ENCODE data around the gene LATS2. TPM values are rescaled to one million over a fixed set of nuclear protein-coding genes. Genes with fewer than 3 reads are reported as not detected.

The LATS2 gene
- total RNA-seq (2014; rRNA removed; shearing (Covaris generic); ENCODE audit: low replicate concordance) = not detected in 2 replicates

DNA sequence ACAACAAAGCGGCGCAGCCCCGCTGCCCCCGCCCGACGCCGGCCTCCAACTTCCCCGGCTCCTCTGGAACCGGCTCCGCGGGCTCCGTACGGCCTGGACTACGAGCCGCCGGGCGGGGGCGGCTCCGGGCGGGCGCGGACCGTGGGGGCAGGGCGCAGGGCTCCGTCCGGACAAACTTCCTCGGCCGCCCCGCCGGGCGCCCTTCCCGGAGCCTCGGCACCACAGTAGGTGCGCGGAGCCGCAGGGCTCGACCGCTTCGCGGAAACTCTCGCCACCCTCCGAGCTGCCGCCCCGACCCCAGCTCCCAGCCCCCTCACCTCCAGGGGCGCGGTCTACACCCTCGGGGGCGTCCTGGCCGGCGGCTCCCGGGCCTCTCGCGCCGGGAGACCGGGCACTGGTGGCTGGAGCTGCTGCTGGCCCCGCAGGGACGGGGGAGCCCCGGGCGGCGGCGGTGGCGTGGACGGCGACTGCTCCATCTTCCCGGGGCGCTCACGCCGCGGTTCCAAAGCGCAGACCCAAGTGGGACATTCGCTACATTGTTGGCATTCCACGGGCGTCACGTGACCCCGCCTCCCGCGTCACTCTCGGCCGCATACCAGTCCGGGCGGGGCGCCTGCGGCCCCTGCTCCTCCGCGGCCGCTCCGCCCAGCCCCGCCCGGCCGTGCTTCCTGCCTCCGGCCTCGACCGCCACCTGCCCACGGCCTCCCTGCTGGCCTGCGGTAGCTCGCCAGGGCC, at the start of gene LATS2:
TSS of gene LATS2 (minus strand) at position 558 of the 735 bp plus-strand sequence. CDS start 15,560 bp downstream, outside the sequence.
- H3K4me2 ChIP-seq (ENCODE audit: low read depth, low read length, poor library complexity, severe bottlenecking) = no peak within 1 kb of the TSS
- no peaks in the 10 kb centered on the region for H3K9me3 ChIP-seq (ENCODE audit: low read length)
- H3K27me3 ChIP-seq (ENCODE audit: low read length) = no peaks in the 10 kb centered on the region
- DNase-seq = no peak
- H3K9me2 ChIP-seq (replicated peaks; ENCODE audit: insufficient read depth, low read length) = no peaks in the 10 kb centered on the region
- H3K36me3 ChIP-seq (ENCODE audit: insufficient read depth, low read length) = no peaks in the 10 kb centered on the region
- no peak within 1 kb of the TSS for H2AFZ ChIP-seq (ENCODE audit: low read length)
- no peaks in the 10 kb centered on the region for H3K4me1 ChIP-seq (ENCODE audit: low read length)
- H3K4me3 ChIP-seq (ENCODE audit: low read length) = no peak within 1 kb of the TSS
- H4K20me1 ChIP-seq (ENCODE audit: insufficient read depth, low read depth, low read length) = no peaks in the 10 kb centered on the region
- H3K9ac ChIP-seq (ENCODE audit: low read length) = no peak within 1 kb of the TSS
- no peaks in the 10 kb centered on the region for H3K79me2 ChIP-seq (ENCODE audit: low read length)
- H3K27ac ChIP-seq (ENCODE audit: low read length) = no peak within 1 kb of the TSS

DNA sequence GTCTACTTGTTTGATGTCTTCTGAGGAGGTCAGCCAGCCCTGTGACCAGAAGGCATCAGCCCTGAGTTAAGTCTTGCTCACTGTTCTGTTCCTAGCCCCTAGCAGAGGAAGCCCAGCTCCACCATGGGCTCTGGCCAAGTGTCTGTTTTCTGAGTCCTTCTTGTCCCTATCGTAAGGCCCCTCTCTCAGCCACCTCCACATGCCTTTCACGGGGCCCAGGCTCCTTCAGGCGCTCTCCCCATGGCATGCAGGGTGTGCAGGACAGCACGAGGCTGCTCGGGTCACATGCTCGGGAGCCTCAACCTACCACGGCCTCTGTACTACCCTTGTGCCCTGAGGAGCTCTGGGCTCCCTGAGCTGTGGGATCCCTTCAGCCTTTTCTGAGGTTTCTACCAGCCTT, 47.8 kb upstream of the LATS2 start:
- Histone ChIP-seq H3K4me2 (ENCODE audit: low read depth, low read length, poor library complexity, severe bottlenecking) (no peak overlapping the region), H4K20me1 (ENCODE audit: insufficient read depth, low read depth, low read length) (no peaks in the 10 kb centered on the region), H3K79me2 (ENCODE audit: low read length) (no peaks in the 10 kb centered on the region), H3K9ac (ENCODE audit: low read length) (no peak overlapping the region), H3K4me1 (ENCODE audit: low read length) (no peaks in the 10 kb centered on the region), H3K27me3 (ENCODE audit: low read length) (no peaks in the 10 kb centered on the region), H3K36me3 (ENCODE audit: insufficient read depth, low read length) (no peaks in the 10 kb centered on the region), H3K27ac (ENCODE audit: low read length) (no peak overlapping the region), H3K4me3 (ENCODE audit: low read length) (no peak overlapping the region), H2AFZ (ENCODE audit: low read length) (no peak overlapping the region), H3K9me2 (replicated peaks; ENCODE audit: insufficient read depth, low read length) (no peaks in the 10 kb centered on the region), H3K9me3 (ENCODE audit: low read length) (no peaks in the 10 kb centered on the region)
- DNase-seq = no peak

DNA sequence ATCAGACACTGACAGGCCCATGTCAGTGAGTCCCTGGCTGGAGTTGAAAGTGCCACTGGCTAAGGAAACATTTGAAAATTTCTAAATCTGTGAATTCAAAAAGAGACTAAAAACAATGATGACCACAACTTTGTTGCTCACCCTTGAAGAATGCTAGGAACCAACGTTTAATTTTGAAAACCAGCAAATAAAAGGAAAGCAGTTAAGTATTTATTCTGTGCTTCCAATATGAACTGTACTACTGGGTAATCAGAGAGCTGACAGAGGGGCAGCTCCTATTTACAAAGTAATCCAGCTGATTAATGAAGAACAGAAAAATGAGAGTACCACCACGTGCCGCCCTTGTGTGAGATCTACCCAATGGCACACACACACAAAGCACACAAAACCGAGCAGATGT, 44.7 kb upstream of the LATS2 start:
- no peaks in the 10 kb centered on the region for H3K9me3 ChIP-seq (ENCODE audit: low read length)
- H3K27me3 ChIP-seq (ENCODE audit: low read length) = no peaks in the 10 kb centered on the region
- H3K27ac ChIP-seq (ENCODE audit: low read length) = no peak overlapping the region
- H3K9ac ChIP-seq (ENCODE audit: low read length) = no peak overlapping the region
- H4K20me1 ChIP-seq (ENCODE audit: insufficient read depth, low read depth, low read length) = no peaks in the 10 kb centered on the region
- no peaks in the 10 kb centered on the region for H3K79me2 ChIP-seq (ENCODE audit: low read length)
- no peak overlapping the region for H3K4me3 ChIP-seq (ENCODE audit: low read length)
- no peaks in the 10 kb centered on the region for H3K4me1 ChIP-seq (ENCODE audit: low read length)
- no peaks in the 10 kb centered on the region for H3K9me2 ChIP-seq (replicated peaks; ENCODE audit: insufficient read depth, low read length)
- no peak overlapping the region for H2AFZ ChIP-seq (ENCODE audit: low read length)
- H3K4me2 ChIP-seq (ENCODE audit: low read depth, low read length, poor library complexity, severe bottlenecking) = no peak overlapping the region
- DNase-seq = no peak
- H3K36me3 ChIP-seq (ENCODE audit: insufficient read depth, low read length) = no peaks in the 10 kb centered on the region

- no peaks in the 10 kb centered on the region for H3K79me2 ChIP-seq (ENCODE audit: low read length)
- no peaks in the 10 kb centered on the region for H3K9me3 ChIP-seq (ENCODE audit: low read length)
- H4K20me1 ChIP-seq (ENCODE audit: insufficient read depth, low read depth, low read length) = no peaks in the 10 kb centered on the region
- no peak for DNase-seq
- H3K9ac ChIP-seq (ENCODE audit: low read length) = no peak overlapping the region
- no peak overlapping the region for H3K27ac ChIP-seq (ENCODE audit: low read length)
- H3K9me2 ChIP-seq (replicated peaks; ENCODE audit: insufficient read depth, low read length) = no peaks in the 10 kb centered on the region
- H3K27me3 ChIP-seq (ENCODE audit: low read length) = no peaks in the 10 kb centered on the region
- no peaks in the 10 kb centered on the region for H3K4me1 ChIP-seq (ENCODE audit: low read length)
- no peaks in the 10 kb centered on the region for H3K36me3 ChIP-seq (ENCODE audit: insufficient read depth, low read length)
- no peak overlapping the region for H3K4me2 ChIP-seq (ENCODE audit: low read depth, low read length, poor library complexity, severe bottlenecking)
- no peak overlapping the region for H3K4me3 ChIP-seq (ENCODE audit: low read length)
- no peak overlapping the region for H2AFZ ChIP-seq (ENCODE audit: low read length)
Measured at GRCh38 chr13:21104199-21105019, 43.0 kb upstream of the LATS2 start.

DNA sequence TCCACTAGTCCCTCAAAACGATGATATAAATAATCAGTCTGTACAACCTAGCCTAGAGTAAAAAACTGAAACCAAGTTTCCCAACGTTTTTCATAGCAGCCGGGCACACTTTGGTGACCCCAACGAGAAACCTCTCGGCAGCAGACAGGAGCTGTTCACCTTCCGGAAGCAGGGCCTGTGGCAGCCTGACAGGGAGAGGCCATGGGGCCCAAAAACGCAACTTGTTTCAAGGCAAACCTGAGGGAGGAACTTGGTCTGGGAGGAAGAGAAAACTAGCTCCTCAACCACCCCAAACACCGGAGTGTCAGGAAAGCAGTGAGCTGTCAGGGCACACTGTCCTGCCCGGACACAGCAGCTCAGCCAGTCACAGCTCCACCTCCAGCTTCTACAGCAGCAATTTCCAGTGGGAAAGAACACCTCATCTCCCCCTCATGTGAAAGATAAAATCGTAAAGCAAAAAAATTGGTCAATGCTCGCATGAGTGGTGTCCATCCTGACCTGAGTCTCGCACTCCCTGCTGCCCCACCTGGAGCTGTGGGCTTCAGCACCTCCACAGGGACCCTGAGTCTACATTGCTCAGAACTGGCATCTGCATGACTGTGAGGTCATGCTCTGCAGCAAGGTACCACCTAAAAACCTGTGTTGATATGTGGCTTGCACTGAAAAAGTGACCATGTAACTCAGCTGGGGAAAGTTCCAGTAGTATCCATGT, 40.6 kb upstream of the LATS2 start:
- Histone ChIP-seq H3K4me1 (ENCODE audit: low read length) (no peaks in the 10 kb centered on the region), H3K27me3 (ENCODE audit: low read length) (no peaks in the 10 kb centered on the region), H3K79me2 (ENCODE audit: low read length) (no peaks in the 10 kb centered on the region), H3K27ac (ENCODE audit: low read length) (no peak overlapping the region), H3K9me3 (ENCODE audit: low read length) (no peaks in the 10 kb centered on the region), H3K9me2 (replicated peaks; ENCODE audit: insufficient read depth, low read length) (no peaks in the 10 kb centered on the region), H3K36me3 (ENCODE audit: insufficient read depth, low read length) (no peaks in the 10 kb centered on the region), H4K20me1 (ENCODE audit: insufficient read depth, low read depth, low read length) (no peaks in the 10 kb centered on the region), H3K4me3 (ENCODE audit: low read length) (no peak overlapping the region), H3K4me2 (ENCODE audit: low read depth, low read length, poor library complexity, severe bottlenecking) (no peak overlapping the region), H3K9ac (ENCODE audit: low read length) (no peak overlapping the region), H2AFZ (ENCODE audit: low read length) (no peak overlapping the region)
- DNase-seq = no peak

DNA sequence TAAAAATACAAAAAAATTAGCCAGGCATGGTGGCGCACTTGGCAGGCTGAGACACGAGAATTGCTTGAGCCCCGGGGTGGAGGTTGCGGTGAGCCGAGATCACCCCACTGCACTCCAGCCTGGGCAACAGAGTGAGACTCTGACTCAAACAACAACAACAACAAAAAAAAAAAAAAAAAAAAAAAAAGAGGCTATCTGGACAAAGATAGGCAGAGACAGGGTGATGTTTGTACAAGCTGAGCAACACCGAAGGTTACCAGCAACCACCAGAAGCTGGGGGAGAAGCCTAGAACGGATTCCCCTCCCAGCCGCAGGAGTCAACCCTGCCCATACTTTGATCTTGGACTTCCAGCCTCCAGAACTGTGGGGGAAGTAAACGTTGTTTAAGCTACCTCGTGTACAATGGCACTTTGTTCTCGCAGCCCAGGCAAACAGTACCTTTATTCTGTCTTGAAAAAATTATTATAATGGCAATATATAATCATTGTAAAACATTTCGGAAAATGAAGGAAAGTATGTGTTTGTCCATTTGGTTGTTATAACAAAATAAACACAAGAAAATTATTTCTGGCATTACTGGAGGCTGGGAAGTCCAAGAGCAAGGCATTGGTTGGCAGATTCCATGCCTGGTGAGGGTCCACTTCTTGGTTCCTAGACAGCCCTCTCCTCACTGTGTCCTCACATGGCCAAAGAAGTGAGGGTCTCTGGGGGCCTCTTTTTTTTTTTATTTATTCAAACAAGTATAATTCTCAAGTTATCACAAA, 39.8 kb upstream of the LATS2 start:
- Histone ChIP-seq H3K27me3 (ENCODE audit: low read length) (no peaks in the 10 kb centered on the region), H3K9ac (ENCODE audit: low read length) (no peak overlapping the region), H3K4me3 (ENCODE audit: low read length) (no peak overlapping the region), H3K9me3 (ENCODE audit: low read length) (no peaks in the 10 kb centered on the region), H3K4me2 (ENCODE audit: low read depth, low read length, poor library complexity, severe bottlenecking) (no peak overlapping the region), H2AFZ (ENCODE audit: low read length) (no peak overlapping the region), H3K79me2 (ENCODE audit: low read length) (no peaks in the 10 kb centered on the region), H4K20me1 (ENCODE audit: insufficient read depth, low read depth, low read length) (no peaks in the 10 kb centered on the region), H3K9me2 (replicated peaks; ENCODE audit: insufficient read depth, low read length) (no peaks in the 10 kb centered on the region), H3K27ac (ENCODE audit: low read length) (no peak overlapping the region), H3K36me3 (ENCODE audit: insufficient read depth, low read length) (no peaks in the 10 kb centered on the region), H3K4me1 (ENCODE audit: low read length) (no peaks in the 10 kb centered on the region)
- DNase-seq = no peak

DNA sequence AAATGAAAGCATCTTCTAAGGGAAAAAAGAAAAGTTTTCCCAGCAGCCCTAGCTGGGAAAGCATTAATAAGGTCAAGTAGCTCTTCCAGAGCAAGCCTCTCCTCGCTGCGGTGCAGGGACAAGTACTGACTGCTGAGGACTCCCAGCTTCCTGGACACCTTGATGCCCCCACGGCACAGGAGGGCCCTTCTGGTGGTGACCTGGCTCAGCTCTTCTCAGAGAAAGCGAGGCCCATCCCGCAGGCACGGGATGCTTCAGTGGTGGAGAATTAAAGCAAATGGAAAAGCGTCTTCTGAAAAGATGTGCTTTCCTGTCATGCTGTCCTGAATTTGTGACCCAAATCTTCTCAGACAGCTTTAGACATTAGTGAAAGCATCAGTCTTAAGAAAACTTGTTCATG, 38.8 kb upstream of the LATS2 start:
- no peaks in the 10 kb centered on the region for H3K36me3 ChIP-seq (ENCODE audit: insufficient read depth, low read length)
- H2AFZ ChIP-seq (ENCODE audit: low read length) = no peak overlapping the region
- DNase-seq = no peak
- H3K79me2 ChIP-seq (ENCODE audit: low read length) = no peaks in the 10 kb centered on the region
- H3K27ac ChIP-seq (ENCODE audit: low read length) = no peak overlapping the region
- H3K27me3 ChIP-seq (ENCODE audit: low read length) = no peaks in the 10 kb centered on the region
- no peak overlapping the region for H3K4me2 ChIP-seq (ENCODE audit: low read depth, low read length, poor library complexity, severe bottlenecking)
- H4K20me1 ChIP-seq (ENCODE audit: insufficient read depth, low read depth, low read length) = no peaks in the 10 kb centered on the region
- H3K9me2 ChIP-seq (replicated peaks; ENCODE audit: insufficient read depth, low read length) = no peaks in the 10 kb centered on the region
- no peaks in the 10 kb centered on the region for H3K4me1 ChIP-seq (ENCODE audit: low read length)
- H3K9me3 ChIP-seq (ENCODE audit: low read length) = no peaks in the 10 kb centered on the region
- H3K4me3 ChIP-seq (ENCODE audit: low read length) = no peak overlapping the region
- H3K9ac ChIP-seq (ENCODE audit: low read length) = no peak overlapping the region
